OCI-LY7 (cell line): Measurements from ENCODE around the gene SERPINE1.

ENCODE experiments used
- CTCF ChIP-seq: fragments of 200-600 bp; sonication (generic); conservative IDR thresholded peaks from 2 replicates; pipeline ENCODE4 v1.5.1; 2014; ENCODE audit warnings: mild to moderate bottlenecking, antibody characterized with exemption, low read length, moderate library complexity, mixed read lengths
- EZH2phosphoT487 ChIP-seq: fragments of 200-600 bp; sonication (generic); IDR thresholded peaks from 2 replicates; pipeline ENCODE4 v1.6.1; 2018; ENCODE audit warnings: low read depth, borderline replicate concordance, mild to moderate bottlenecking, mixed run types, antibody characterized with exemption, low read length, moderate library complexity, mixed read lengths

- TF ChIP-seq EZH2phosphoT487 (no peak), CTCF (no peak)
Measured at GRCh38 chr7:101124376-101125056, 2.4 kb upstream of the SERPINE1 start.
